K562 (cell line): ENCODE data around the gene CCNQ.

Source experiments
- CBX8 ChIP-seq: fragments of 200-600 bp; sonication (generic); IDR thresholded peaks from 2 replicates; pipeline ENCODE4 v1.6.1; 2012; ENCODE audit warnings: borderline replicate concordance, mixed run types, low read depth, mild to moderate bottlenecking, moderate library complexity, mixed read lengths, low read length, control low read depth, inconsistent platforms; ENCODE audit not compliant: poor library complexity, severe bottlenecking; ENCODE audit errors: extremely low read depth
- CC2D1A ChIP-seq: fragments of 450-650 bp; IDR thresholded peaks from 2 replicates; pipeline ENCODE4 v1.6.1; 2017; ENCODE audit warnings: mild to moderate bottlenecking
- CEBPB ChIP-seq: fragments of 450-650 bp; IDR thresholded peaks from 2 replicates; pipeline ENCODE4 v1.6.1; 2016; ENCODE audit warnings: missing genetic modification characterization, missing compliant biosample characterization
- MCM7 ChIP-seq, 2 experiments: fragments of 450-650 bp; IDR thresholded peaks; 2 replicates each; pipeline ENCODE4 v1.6.1; 2016 to 2018
- POLR2A ChIP-seq: fragments of 450-650 bp; conservative IDR thresholded peaks from 2 replicates; pipeline ENCODE4 v1.6.1; 2016
- PTRF ChIP-seq: fragments of 450-650 bp; IDR thresholded peaks from 2 replicates; pipeline ENCODE4 v1.6.1; 2016; ENCODE audit warnings: mild to moderate bottlenecking, missing genetic modification characterization, missing compliant biosample characterization
- RCOR1 ChIP-seq, 2 experiments: IDR thresholded peaks; 2 replicates each; pipeline ENCODE4 v1.6.1; 2012; ENCODE audit warnings: low read depth in 2 of 2, low read length in 2 of 2, borderline replicate concordance in 1 of 2, improper control_type of control experiment in 1 of 2
- WHSC1 ChIP-seq: IDR thresholded peaks from one replicate; pipeline ENCODE4 v1.6.1; 2012; ENCODE audit warnings: low read length, control low read depth, inconsistent platforms
- YY1 ChIP-seq, 3 experiments: IDR thresholded peaks; 2 replicates each; pipeline ENCODE4 v1.6.1; 2011; ENCODE audit warnings: low read length in 2 of 3, mild to moderate bottlenecking in 2 of 3, moderate library complexity in 2 of 3, borderline replicate concordance in 1 of 3, control low read depth in 1 of 3, low read depth in 1 of 3; ENCODE audit not compliant: insufficient read depth in 3 of 3, insufficient replicate concordance in 2 of 3, control insufficient read depth in 1 of 3, insufficient read length in 1 of 3; ENCODE audit errors: extremely low read depth in 1 of 3
- ZBTB17 ChIP-seq: fragments of 450-650 bp; formaldehyde crosslinking; IDR thresholded peaks from 2 replicates; pipeline ENCODE4 v1.4.0; 2020; ENCODE audit warnings: mild to moderate bottlenecking
- ZNF347 ChIP-seq: fragments of 450-650 bp; formaldehyde crosslinking; IDR thresholded peaks from 2 replicates; pipeline ENCODE4 v1.4.0; 2020; ENCODE audit warnings: low read depth, mild to moderate bottlenecking, moderate library complexity
- ZNF511 ChIP-seq: sonication (generic); formaldehyde crosslinking; IDR thresholded peaks from 2 replicates; pipeline ENCODE4 v1.8.0; 2022; ENCODE audit warnings: mild to moderate bottlenecking, missing genetic modification reagents
- TF ChIP-seq, protein P1 (sequence below): sonication (generic); formaldehyde crosslinking; IDR thresholded peaks from 2 replicates; pipeline ENCODE4 v1.8.1; 2022; ENCODE audit warnings: missing genetic modification reagents

GRCh38 chrX:153539979-153540358 lies 59.0 kb downstream of the CCNQ start:
- no peak for TF ChIP-seq WHSC1
- TF ChIP-seq ZNF347 (CRISPR knock-in tag) = no peak
- TF ChIP-seq RCOR1 (IDR thresholded peaks at IDR 0.05; ENCODE audit: borderline replicate concordance in 1 of 2, low read depth in 2 of 2, low read length in 2 of 2) = no peak
- TF ChIP-seq ZNF511 (CRISPR knock-in tag) = no peak
- TF ChIP-seq, protein P1, sequence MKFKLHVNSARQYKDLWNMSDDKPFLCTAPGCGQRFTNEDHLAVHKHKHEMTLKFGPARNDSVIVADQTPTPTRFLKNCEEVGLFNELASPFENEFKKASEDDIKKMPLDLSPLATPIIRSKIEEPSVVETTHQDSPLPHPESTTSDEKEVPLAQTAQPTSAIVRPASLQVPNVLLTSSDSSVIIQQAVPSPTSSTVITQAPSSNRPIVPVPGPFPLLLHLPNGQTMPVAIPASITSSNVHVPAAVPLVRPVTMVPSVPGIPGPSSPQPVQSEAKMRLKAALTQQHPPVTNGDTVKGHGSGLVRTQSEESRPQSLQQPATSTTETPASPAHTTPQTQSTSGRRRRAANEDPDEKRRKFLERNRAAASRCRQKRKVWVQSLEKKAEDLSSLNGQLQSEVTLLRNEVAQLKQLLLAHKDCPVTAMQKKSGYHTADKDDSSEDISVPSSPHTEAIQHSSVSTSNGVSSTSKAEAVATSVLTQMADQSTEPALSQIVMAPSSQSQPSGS = no peak
- no peak for TF ChIP-seq ZBTB17 (CRISPR knock-in tag)
- TF ChIP-seq CC2D1A = no peak
- TF ChIP-seq PTRF (tag) = no peak
- no peak for TF ChIP-seq CBX8
- TF ChIP-seq YY1 (IDR thresholded peaks at IDR 0.05; ENCODE audit: borderline replicate concordance in 1 of 3, control insufficient read depth in 1 of 3, extremely low read depth in 1 of 3, insufficient read depth in 3 of 3, insufficient read length in 1 of 3, insufficient replicate concordance in 2 of 3, low read depth in 1 of 3, low read length in 2 of 3) = no peak
- no peak for TF ChIP-seq CEBPB
- TF ChIP-seq POLR2A = no peak
- TF ChIP-seq MCM7 (IDR thresholded peaks at IDR 0.05) = no peak
